Muscle of leg (tissue), 11 donors: ENCODE data around the gene IGLON5. TPM values are rescaled to one million over a fixed set of nuclear protein-coding genes. Genes with fewer than 3 reads are reported as not detected.

Experiments
- DNase-seq: peaks from one replicate; pipeline ENCODE4 v3.0.0; 2013
- H3K27ac ChIP-seq: one replicate; pipeline ENCODE4 v1.5.1; 2013; ENCODE audit warnings: mild to moderate bottlenecking, low read length, control low read depth
- H3K27me3 ChIP-seq: one replicate; pipeline ENCODE4 v1.6.1; 2013; ENCODE audit warnings: low read length; ENCODE audit not compliant: control insufficient read depth, insufficient read depth
- H3K36me3 ChIP-seq: one replicate; pipeline ENCODE4 v1.6.1; 2013; ENCODE audit warnings: low read length; ENCODE audit not compliant: control insufficient read depth, insufficient read depth
- H3K4me1 ChIP-seq: one replicate; pipeline ENCODE4 v1.6.1; 2013; ENCODE audit warnings: low read length; ENCODE audit not compliant: control insufficient read depth, insufficient read depth
- H3K4me3 ChIP-seq: one replicate; pipeline ENCODE4 v1.5.1; 2013; ENCODE audit warnings: low read length, control low read depth
- H3K9me3 ChIP-seq: replicated peaks from 2 replicates; pipeline ENCODE4 v1.6.1; 2013; ENCODE audit warnings: low read depth, low read length; ENCODE audit not compliant: control insufficient read depth
- WGBS: methylation state at CpG from one replicate; pipeline ENCODE4 v1.1.5; 2013; ENCODE audit warnings: missing lambda C conversion rate; ENCODE audit not compliant: insufficient coverage; 5-methylcytosine and 5-hydroxymethylcytosine counted together
- polyA plus RNA-seq, 8 donors: library from polyadenylated mRNA; unstranded; fragments of 120-200 nt; gene quantifications; one replicate each; pipeline versions ENCODE4 v1.2.1 to v1.2.3, GENCODE V29; 2013; ENCODE audit warnings: inconsistent platforms in 1 of 8, low replicate concordance in 1 of 8; ENCODE audit not compliant: insufficient read length in 8 of 8, insufficient read depth in 1 of 8
- total RNA-seq: library from RNA; stranded (reverse); fragments of 120-200 nt; gene quantifications from one replicate; pipeline ENCODE4 v1.2.4, GENCODE V29; 2013

The IGLON5 gene
- total and polyA plus RNA-seq, 9 donors, result 0.14 to 0.73 (median 0.21) TPM; not detected in 1

DNA sequence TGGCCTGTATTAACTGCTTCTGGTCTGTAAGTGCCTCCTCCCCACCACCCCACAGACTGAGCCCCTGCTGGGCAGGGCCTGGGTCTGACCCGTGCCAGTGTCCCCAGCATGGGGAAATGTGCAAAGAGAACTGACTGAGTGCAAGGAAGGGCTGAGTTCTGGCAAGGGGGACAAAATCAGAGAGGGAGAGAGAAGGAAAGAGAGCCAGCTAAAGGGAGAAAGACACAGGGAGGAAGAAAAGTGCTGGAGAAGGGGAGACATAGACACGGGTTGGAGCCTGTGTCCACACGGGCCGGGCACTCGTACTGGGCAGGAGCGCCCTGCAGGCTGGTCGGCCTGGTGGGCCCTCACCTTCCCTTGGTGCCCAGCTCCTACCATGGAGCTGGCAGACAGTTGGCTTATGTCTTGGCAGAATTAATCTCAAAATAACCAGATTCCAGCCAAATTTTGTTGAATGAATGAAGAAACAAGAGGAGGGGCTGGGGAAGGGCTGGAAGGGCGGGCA lies 59.8 kb downstream of the IGLON5 start:
- H3K9me3 ChIP-seq, result no peaks in the 10 kb centered on the region
- H3K27me3 ChIP-seq, result no peaks in the 10 kb centered on the region
- WGBS, result 74% methylated on average over 6 of the region's 8 CpGs
- peak overlapping the region; percentile 0 for H3K4me3 ChIP-seq
- H3K4me1 ChIP-seq, result peaks cover 16% of the 10 kb centered on the region
- no peaks in the 10 kb centered on the region for H3K36me3 ChIP-seq
- no peak overlapping the region for H3K27ac ChIP-seq
- no peak for DNase-seq

DNA sequence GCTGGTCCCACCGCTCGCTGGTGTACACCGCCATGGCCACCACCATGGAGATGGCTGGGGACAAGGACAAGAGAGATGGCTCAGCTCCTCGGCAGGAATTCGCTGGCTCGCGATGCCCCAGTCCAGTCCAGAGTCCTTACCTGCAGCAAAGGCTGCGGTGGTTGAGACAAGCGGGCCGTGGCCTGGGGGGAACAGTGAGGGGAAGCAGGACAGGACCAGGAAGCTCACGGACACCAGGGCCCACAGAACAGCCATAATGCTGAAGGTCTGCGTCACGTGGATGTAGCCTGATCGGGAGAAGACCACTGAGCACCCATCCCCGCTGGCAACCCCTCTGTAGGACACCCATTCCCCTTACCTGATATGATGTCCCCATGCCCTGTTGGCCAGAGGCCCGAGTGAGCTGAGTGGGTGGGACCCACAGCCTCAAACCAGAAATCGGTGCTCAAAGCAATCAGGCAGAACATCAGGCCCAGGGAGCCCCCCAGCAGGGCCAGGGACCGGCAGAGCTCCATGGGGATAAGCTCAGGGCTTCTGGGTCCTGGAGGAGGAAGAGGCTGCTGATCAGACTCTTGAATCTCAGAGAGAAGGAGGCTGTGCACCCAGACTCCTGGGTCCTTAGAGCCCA lies 60.7 kb downstream of the IGLON5 start:
- Histone ChIP-seq H3K4me1 (peaks cover 12% of the 10 kb centered on the region), H3K27ac (no peak overlapping the region), H3K9me3 (no peaks in the 10 kb centered on the region), H3K4me3 (no peak overlapping the region), H3K27me3 (no peaks in the 10 kb centered on the region), H3K36me3 (no peaks in the 10 kb centered on the region)
- 89% methylated on average over 13 of the region's 18 CpGs for WGBS
- DNase-seq, result no peak

DNA sequence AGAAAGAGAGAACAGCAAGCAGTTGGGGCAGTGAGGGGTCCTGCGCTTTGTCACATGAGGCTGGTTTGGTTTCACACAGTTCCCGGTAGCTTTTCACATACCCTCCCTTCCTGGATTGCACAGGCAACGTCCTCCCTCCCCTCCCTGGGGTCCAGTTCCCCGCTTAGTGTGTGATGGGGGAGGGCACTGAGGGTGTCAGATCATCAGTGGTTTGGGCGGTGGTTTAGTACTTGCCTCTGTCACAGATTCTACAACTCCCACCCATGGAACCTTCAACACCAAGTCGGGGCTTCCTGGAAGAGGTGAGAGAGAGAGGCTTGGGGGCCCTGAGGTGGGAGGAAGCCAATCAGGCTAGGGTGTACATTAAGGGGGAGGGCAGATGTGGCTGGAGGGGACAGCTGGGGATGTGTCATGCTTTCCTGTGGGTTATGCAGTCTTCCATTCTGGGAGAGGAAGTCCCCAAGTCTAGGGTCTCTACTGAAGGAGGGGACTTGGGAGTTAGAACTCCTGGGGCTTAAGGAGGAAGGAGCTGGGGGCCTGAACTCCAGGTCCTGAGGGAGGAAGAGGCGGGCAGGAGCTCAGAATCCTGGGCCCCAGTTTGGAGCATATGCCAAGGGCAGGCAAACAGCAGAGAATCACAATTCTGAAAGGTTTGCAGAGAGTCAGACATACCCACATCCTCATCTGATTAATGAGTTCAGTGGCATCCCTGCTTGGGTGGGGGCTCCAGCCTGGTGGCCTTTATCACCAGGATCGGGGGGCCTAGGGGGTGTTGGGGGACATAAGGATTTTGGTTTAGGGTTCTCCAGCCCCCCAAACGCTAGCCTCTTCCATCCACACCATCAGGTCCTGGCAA lies 61.4 kb downstream of the IGLON5 start, which contains the start of gene NKG7:
Gene NKG7, minus strand, starts transcription at position 6 of the 856 bp plus-strand sequence. CDS start 119 bp downstream, outside the sequence.
- peaks cover 10% of the 10 kb centered on the region for H3K4me1 ChIP-seq
- 38% methylated on average over 1 of the region's 9 CpGs for WGBS
- no peak for DNase-seq
- H3K27me3 ChIP-seq, result no peaks in the 10 kb centered on the region
- H3K27ac ChIP-seq, result no peak within 1 kb of the TSS
- H3K4me3 ChIP-seq, result no peak within 1 kb of the TSS
- H3K9me3 ChIP-seq, result no peaks in the 10 kb centered on the region
- no peaks in the 10 kb centered on the region for H3K36me3 ChIP-seq

DNA sequence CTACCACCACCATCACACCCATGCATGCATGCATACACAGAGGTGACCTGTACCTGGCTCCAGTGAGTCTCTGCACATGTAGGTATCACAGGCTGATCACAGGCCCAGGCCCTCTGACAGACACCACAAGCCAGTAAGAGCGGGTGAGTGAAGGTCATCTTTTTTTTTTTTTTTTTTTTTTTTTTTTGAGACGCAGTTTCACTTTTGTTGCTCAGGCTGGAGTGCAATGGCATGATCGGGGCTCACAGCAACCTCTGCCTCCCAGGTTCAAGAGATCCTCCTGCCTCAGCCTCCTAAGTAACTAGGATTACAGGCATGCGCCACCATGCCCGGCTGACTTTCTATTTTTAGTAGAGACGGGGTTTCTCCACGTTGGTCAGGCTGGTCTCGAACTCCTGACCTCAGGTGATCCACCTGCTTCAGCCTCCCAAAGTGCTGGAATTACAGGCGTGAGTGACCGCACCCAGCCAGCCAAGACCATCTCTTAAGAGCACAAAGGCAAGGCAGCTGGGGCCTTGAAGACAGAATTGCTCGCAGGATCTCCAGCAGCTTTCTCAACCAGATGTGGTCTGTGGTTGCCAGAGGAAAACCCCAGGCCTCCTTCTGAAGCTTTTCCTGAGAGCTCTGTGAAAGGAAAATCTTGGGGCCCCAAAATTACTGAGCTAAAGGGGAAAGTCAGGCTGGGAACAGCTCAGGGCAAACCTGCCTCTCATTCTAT lies 64.2 kb downstream of the IGLON5 start:
- 64% methylated on average over 8 of the region's 11 CpGs for WGBS
- Histone ChIP-seq H3K36me3 (no peaks in the 10 kb centered on the region), H3K27ac (no peak overlapping the region), H3K9me3 (no peaks in the 10 kb centered on the region), H3K4me3 (no peak overlapping the region), H3K27me3 (no peaks in the 10 kb centered on the region), H3K4me1 (no peaks in the 10 kb centered on the region)
- no peak for DNase-seq

DNA sequence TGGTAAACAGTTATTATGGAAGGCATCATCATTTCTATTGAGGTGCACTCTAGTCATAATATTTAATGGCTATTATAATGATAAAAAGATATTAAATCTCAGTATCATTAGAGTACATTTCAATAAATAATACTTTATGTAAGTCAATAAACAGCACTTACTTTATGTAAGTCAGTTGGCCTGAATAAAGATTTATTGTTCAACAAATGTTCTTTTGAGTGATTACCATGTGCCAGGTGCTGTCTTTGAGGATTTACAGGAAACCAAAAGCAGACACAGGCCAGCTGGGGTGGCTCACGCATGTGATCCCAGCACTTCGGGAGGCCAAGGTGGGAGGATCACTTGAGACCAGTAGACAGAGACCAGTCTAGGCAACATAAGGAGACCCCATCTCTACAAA lies 66.0 kb downstream of the IGLON5 start:
- Histone ChIP-seq H3K9me3 (peaks cover 2% of the 10 kb centered on the region), H3K27me3 (no peaks in the 10 kb centered on the region), H3K27ac (no peak overlapping the region), H3K4me3 (no peak overlapping the region), H3K4me1 (no peaks in the 10 kb centered on the region), H3K36me3 (no peaks in the 10 kb centered on the region)
- DNase-seq, result no peak
- WGBS, result no CpG with 5 or more reads among the region's 2 CpGs

DNA sequence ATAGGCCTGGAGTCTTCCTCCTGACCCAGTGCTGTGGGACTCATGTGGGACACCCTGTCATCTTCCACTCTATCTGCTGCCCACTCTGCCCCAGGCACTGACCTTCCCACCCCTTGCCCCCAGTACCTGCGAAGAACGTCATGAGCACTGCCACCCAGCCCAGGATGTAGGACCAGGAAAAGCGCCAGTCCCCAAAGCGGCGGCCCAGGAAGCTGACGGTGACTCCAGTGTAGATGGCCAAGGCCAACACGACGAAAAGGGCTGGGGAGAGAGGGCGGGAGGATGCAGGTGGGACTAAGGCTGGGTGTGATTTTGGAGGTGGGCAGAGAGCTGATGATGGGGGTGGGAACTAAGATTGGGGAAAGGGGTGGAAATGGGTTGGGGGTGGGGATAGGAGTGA lies 68.9 kb downstream of the IGLON5 start:
- Histone ChIP-seq H3K4me1 (no peaks in the 10 kb centered on the region), H3K36me3 (no peaks in the 10 kb centered on the region), H3K4me3 (no peak overlapping the region), H3K27ac (no peak overlapping the region), H3K27me3 (no peaks in the 10 kb centered on the region), H3K9me3 (peaks cover 2% of the 10 kb centered on the region)
- no peak for DNase-seq
- WGBS, result 95% methylated on average over 9 of the region's 9 CpGs

Other genes starting within 250 kb of the IGLON5 start
- not detected for gene KLK13, start 246.6 kb upstream of the IGLON5 start, total RNA-seq
- under 1 TPM in 1 of 8 donors, not detected in 7; 0.21 TPM for gene KLK13, start 246.6 kb upstream of the IGLON5 start, polyA plus RNA-seq
- gene KLK14, start 228.8 kb upstream of the IGLON5 start, total RNA-seq, result not detected
- gene KLK14, start 228.8 kb upstream of the IGLON5 start, polyA plus RNA-seq, result under 1 TPM in 5 of 8 donors, not detected in 3; 0.28 to 0.52 (median 0.34) TPM
- 4.8 TPM for gene CTU1, start 203.2 kb upstream of the IGLON5 start, total RNA-seq
- 1 to 10 TPM; 2.7 to 4.3 (median 3.3) TPM for gene CTU1, start 203.2 kb upstream of the IGLON5 start, polyA plus RNA-seq
- gene SIGLEC9, start 186.7 kb upstream of the IGLON5 start, total RNA-seq, result 0.53 TPM
- gene SIGLEC9, start 186.7 kb upstream of the IGLON5 start, polyA plus RNA-seq, result 1 to 10 TPM in 5 of 8 donors, under 1 TPM in 3; 0.54 to 1.4 (median 1.1) TPM
- 0.40 TPM for gene SIGLEC7, start 169.3 kb upstream of the IGLON5 start, total RNA-seq
- 1 to 10 TPM in 1 of 8 donors, under 1 TPM in 7; 0.41 to 1.1 (median 0.63) TPM for gene SIGLEC7, start 169.3 kb upstream of the IGLON5 start, polyA plus RNA-seq
- gene CD33, start 86.6 kb upstream of the IGLON5 start, total RNA-seq, result 2.3 TPM
- 1 to 10 TPM; 2.2 to 3.9 (median 2.8) TPM for gene CD33, start 86.6 kb upstream of the IGLON5 start, polyA plus RNA-seq
- gene SIGLECL1, start 60.6 kb upstream of the IGLON5 start, total RNA-seq, result not detected
- not detected for gene SIGLECL1, start 60.6 kb upstream of the IGLON5 start, polyA plus RNA-seq
- 0.49 TPM for gene VSIG10L, start 30.5 kb downstream of the IGLON5 start, total RNA-seq
- 1 to 10 TPM in 6 of 8 donors, under 1 TPM in 2; 0.80 to 1.7 (median 1.3) TPM for gene VSIG10L, start 30.5 kb downstream of the IGLON5 start, polyA plus RNA-seq
- 50.1 TPM for gene ETFB, start 54.7 kb downstream of the IGLON5 start, total RNA-seq
- gene ETFB, start 54.7 kb downstream of the IGLON5 start, polyA plus RNA-seq, result 10 to 100 TPM; 49.5 to 56.8 (median 53.7) TPM
- gene CLDND2, start 57.4 kb downstream of the IGLON5 start, total RNA-seq, result 0.44 TPM
- gene CLDND2, start 57.4 kb downstream of the IGLON5 start, polyA plus RNA-seq, result 1 to 10 TPM in 4 of 8 donors, under 1 TPM in 4; 0.46 to 1.7 (median 1.0) TPM
- gene NKG7, start 61.0 kb downstream of the IGLON5 start, total RNA-seq, result 0.80 TPM
- 1 to 10 TPM; 1.6 to 3.9 (median 2.2) TPM for gene NKG7, start 61.0 kb downstream of the IGLON5 start, polyA plus RNA-seq
- gene LIM2, start 76.3 kb downstream of the IGLON5 start, total RNA-seq, result not detected
- not detected for gene LIM2, start 76.3 kb downstream of the IGLON5 start, polyA plus RNA-seq
- gene C19orf84, start 78.9 kb downstream of the IGLON5 start, total RNA-seq, result not detected
- gene C19orf84, start 78.9 kb downstream of the IGLON5 start, polyA plus RNA-seq, result under 1 TPM in 2 of 8 donors, not detected in 6; 0.17 to 0.44 TPM
- gene SIGLEC10, start 106.0 kb downstream of the IGLON5 start, total RNA-seq, result 0.22 TPM
- 1 to 10 TPM in 6 of 8 donors, under 1 TPM in 2; 0.49 to 1.6 (median 1.1) TPM for gene SIGLEC10, start 106.0 kb downstream of the IGLON5 start, polyA plus RNA-seq
- gene SIGLEC8, start 146.8 kb downstream of the IGLON5 start, total RNA-seq, result 0.04 TPM
- gene SIGLEC8, start 146.8 kb downstream of the IGLON5 start, polyA plus RNA-seq, result under 1 TPM in 4 of 8 donors, not detected in 4; 0.06 to 0.23 (median 0.08) TPM
- gene CEACAM18, start 166.9 kb downstream of the IGLON5 start, total RNA-seq, result not detected
- gene CEACAM18, start 166.9 kb downstream of the IGLON5 start, polyA plus RNA-seq, result not detected
- gene SIGLEC12, start 190.2 kb downstream of the IGLON5 start, total RNA-seq, result not detected
- gene SIGLEC12, start 190.2 kb downstream of the IGLON5 start, polyA plus RNA-seq, result under 1 TPM in 5 of 8 donors, not detected in 3; 0.11 to 0.48 (median 0.20) TPM
- 0.22 TPM for gene SIGLEC6, start 220.0 kb downstream of the IGLON5 start, total RNA-seq
- gene SIGLEC6, start 220.0 kb downstream of the IGLON5 start, polyA plus RNA-seq, result under 1 TPM in 4 of 8 donors, not detected in 4; 0.07 to 0.29 (median 0.18) TPM